ENCODE results near the gene MTAP. TPM values are rescaled to one million over a fixed set of nuclear protein-coding genes. Genes with fewer than 3 reads are reported as not detected.

The MTAP gene
- total RNA-seq, 1 donor from 2014 or later: 56.1 TPM

DNA sequence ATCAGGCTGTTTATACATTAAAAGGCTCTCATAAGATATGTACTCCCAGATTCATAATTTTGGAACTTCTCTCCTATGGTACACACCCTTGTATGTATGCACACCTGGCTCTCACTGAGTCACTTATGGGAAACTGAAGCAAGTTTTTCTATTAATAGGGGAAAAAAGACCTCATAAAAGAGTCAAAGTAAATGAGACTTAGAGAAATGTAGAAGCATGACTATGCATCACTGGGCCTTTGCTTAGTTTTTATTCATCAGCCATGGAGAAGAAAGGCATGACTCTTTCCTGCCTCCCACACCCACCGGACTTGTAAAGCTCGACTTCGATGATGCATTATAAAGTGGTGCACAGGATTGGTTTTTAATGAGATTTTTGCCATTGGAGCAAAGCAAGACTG is 28.2 kb downstream of the MTAP start:
- Mint-ChIP-seq H3K36me3 (ENCODE audit: low read depth, unreplicated experiment) (peaks cover 31% of the 10 kb centered on the region), H3K27ac (ENCODE audit: unreplicated experiment) (no peak overlapping the region), H3K9me3 (ENCODE audit: unreplicated experiment) (no peaks in the 10 kb centered on the region), H3K4me1 (ENCODE audit: low read depth, unreplicated experiment) (peaks cover 16% of the 10 kb centered on the region), H3K4me3 (ENCODE audit: unreplicated experiment) (no peak overlapping the region), H3K27me3 (ENCODE audit: low read depth, unreplicated experiment) (no peaks in the 10 kb centered on the region)
- Histone ChIP-seq H3K4me1 (ENCODE audit: insufficient read depth, low read length) (peaks cover 24% of the 10 kb centered on the region), H3K4me2 (ENCODE audit: low read length) (no peak overlapping the region), H3K27me3 (ENCODE audit: insufficient read depth, low read length) (no peaks in the 10 kb centered on the region), H3K79me2 (ENCODE audit: insufficient read depth, low read length) (peaks cover 55% of the 10 kb centered on the region), H3K4me3 (ENCODE audit: insufficient read depth, low read depth, low read length) (no peak overlapping the region), H4K20me1 (ENCODE audit: insufficient read depth, low read length) (peaks cover 11% of the 10 kb centered on the region), H3K36me3 (ENCODE audit: insufficient read depth, low read length) (peaks cover 33% of the 10 kb centered on the region), H3K9me3 (ENCODE audit: insufficient read depth, low read depth, low read length) (no peaks in the 10 kb centered on the region), H2AFZ (ENCODE audit: low read depth, low read length) (no peak overlapping the region), H3K9ac (ENCODE audit: low read length) (no peak overlapping the region), H3K27ac (ENCODE audit: low read depth, low read length) (peak overlapping the region; percentile 87)
- TF ChIP-seq, protein P1, sequence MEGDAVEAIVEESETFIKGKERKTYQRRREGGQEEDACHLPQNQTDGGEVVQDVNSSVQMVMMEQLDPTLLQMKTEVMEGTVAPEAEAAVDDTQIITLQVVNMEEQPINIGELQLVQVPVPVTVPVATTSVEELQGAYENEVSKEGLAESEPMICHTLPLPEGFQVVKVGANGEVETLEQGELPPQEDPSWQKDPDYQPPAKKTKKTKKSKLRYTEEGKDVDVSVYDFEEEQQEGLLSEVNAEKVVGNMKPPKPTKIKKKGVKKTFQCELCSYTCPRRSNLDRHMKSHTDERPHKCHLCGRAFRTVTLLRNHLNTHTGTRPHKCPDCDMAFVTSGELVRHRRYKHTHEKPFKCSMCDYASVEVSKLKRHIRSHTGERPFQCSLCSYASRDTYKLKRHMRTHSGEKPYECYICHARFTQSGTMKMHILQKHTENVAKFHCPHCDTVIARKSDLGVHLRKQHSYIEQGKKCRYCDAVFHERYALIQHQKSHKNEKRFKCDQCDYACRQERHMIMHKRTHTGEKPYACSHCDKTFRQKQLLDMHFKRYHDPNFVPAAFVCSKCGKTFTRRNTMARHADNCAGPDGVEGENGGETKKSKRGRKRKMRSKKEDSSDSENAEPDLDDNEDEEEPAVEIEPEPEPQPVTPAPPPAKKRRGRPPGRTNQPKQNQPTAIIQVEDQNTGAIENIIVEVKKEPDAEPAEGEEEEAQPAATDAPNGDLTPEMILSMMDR (IDR thresholded peaks at IDR 0.05; ENCODE audit: insufficient read depth, low read depth, low read length): no peak
- TF ChIP-seq EZH2 (IDR thresholded peaks at IDR 0.05; ENCODE audit: insufficient read depth, low read length): no peak
- FAIRE-seq (no peak), DNase-seq (ENCODE audit: low read depth) (peak; percentile 68)

DNA sequence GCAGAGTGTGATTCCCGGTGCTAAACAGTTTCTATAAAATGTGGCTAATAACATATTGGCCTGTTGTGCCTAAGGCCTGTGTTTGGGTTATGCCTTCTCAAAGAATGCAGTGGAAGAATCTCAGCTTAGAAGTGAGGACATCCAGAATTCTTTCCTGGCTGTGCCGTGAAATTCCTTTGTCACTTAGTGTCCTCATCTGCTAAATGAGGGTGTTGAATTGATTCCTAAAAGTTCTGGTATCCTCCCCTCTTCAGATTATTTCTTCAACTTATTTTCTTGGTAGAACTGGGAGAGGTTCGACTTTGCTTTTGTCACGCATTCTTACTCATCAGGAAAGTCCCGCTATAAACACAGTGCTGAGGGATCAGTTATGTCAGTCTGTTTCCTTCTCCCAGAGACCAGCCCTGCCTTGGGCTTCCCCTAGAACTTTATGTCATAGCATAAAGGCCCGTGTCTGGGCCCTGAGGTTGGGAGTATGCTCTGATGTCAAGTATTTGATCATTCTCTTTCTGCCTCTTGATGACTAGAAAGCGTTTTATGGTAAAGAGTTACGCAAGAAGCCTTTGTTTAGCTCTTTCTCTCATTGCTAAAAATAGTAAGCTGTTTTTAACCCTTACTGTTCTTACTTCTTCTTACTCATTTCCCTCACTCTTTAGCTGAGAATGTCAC is 29.5 kb downstream of the MTAP start:
- Histone ChIP-seq H3K79me2 (ENCODE audit: insufficient read depth, low read length) (peaks cover 42% of the 10 kb centered on the region), H3K9me3 (ENCODE audit: insufficient read depth, low read depth, low read length) (no peaks in the 10 kb centered on the region), H3K4me1 (ENCODE audit: insufficient read depth, low read length) (peaks cover 35% of the 10 kb centered on the region), H3K27me3 (ENCODE audit: insufficient read depth, low read length) (no peaks in the 10 kb centered on the region), H3K36me3 (ENCODE audit: insufficient read depth, low read length) (peaks cover 33% of the 10 kb centered on the region), H3K27ac (ENCODE audit: low read depth, low read length) (peak overlapping the region; percentile 87), H2AFZ (ENCODE audit: low read depth, low read length) (no peak overlapping the region), H4K20me1 (ENCODE audit: insufficient read depth, low read length) (peaks cover 6% of the 10 kb centered on the region), H3K9ac (ENCODE audit: low read length) (peak overlapping the region; percentile 67), H3K4me3 (ENCODE audit: insufficient read depth, low read depth, low read length) (no peak overlapping the region), H3K4me2 (ENCODE audit: low read length) (peak overlapping the region; percentile 45)
- FAIRE-seq: peak; percentile 54
- Mint-ChIP-seq H3K4me1 (ENCODE audit: low read depth, unreplicated experiment) (peaks cover 27% of the 10 kb centered on the region), H3K27ac (ENCODE audit: unreplicated experiment) (peak overlapping the region; percentile 79), H3K4me3 (ENCODE audit: unreplicated experiment) (peak overlapping the region; percentile 17), H3K36me3 (ENCODE audit: low read depth, unreplicated experiment) (peaks cover 33% of the 10 kb centered on the region), H3K9me3 (ENCODE audit: unreplicated experiment) (no peaks in the 10 kb centered on the region), H3K27me3 (ENCODE audit: low read depth, unreplicated experiment) (no peaks in the 10 kb centered on the region)
- DNase-seq (ENCODE audit: low read depth): peak; percentile 94
- TF ChIP-seq, protein P1 (IDR thresholded peaks at IDR 0.05; ENCODE audit: insufficient read depth, low read depth, low read length): no peak
- TF ChIP-seq EZH2 (IDR thresholded peaks at IDR 0.05; ENCODE audit: insufficient read depth, low read length): no peak
